HG03432 (cell line): Measurements from ENCODE around the gene NPAS1.
"Not testable (repeated sequence)": the region's sequence is repeated elsewhere in the genome, so short reads cannot be mapped to it uniquely, and the experiment has no call there.

ENCODE experiments used
- ATAC-seq: cut with Tn5 transposase; IDR thresholded peaks from one replicate; pipeline ENCODE4 v1.9.1; 2021; ENCODE audit warnings: mild to moderate bottlenecking, moderate library complexity; ENCODE audit not compliant: unreplicated experiment

NPAS1 gene

GRCh38 chr19:47074621-47075020 lies 55.0 kb downstream of the NPAS1 start:
- ATAC-seq, result no peak

GRCh38 chr19:47075179-47075810 lies 55.7 kb downstream of the NPAS1 start:
- no peak for ATAC-seq

- no peak for ATAC-seq
Measured at GRCh38 chr19:47075941-47076340, 56.3 kb downstream of the NPAS1 start.

GRCh38 chr19:47078351-47078750 lies 58.7 kb downstream of the NPAS1 start:
- not testable (repeated sequence) for ATAC-seq

GRCh38 chr19:47081095-47081494 lies 61.5 kb downstream of the NPAS1 start:
- ATAC-seq, result no peak

GRCh38 chr19:47082493-47082892 lies 62.9 kb downstream of the NPAS1 start:
- ATAC-seq, result no peak

GRCh38 chr19:47084879-47085439 lies 65.3 kb downstream of the NPAS1 start:
- no peak for ATAC-seq

- ATAC-seq, result no peak
Measured at GRCh38 chr19:47086280-47086679, 66.6 kb downstream of the NPAS1 start.

GRCh38 chr19:47089767-47090350 lies 70.2 kb downstream of the NPAS1 start:
- ATAC-seq, result no peak

GRCh38 chr19:47093254-47093653 lies 73.6 kb downstream of the NPAS1 start:
- ATAC-seq, result no peak

- peak; percentile 43 for ATAC-seq
Measured at GRCh38 chr19:47093841-47094240, 74.2 kb downstream of the NPAS1 start.

- ATAC-seq, result no peak
Measured at GRCh38 chr19:47094557-47095475, 75.2 kb downstream of the NPAS1 start.
